G401 (cell line): Measurements from ENCODE around the gene CEACAM19. TPM values are rescaled to one million over a fixed set of nuclear protein-coding genes. Genes with fewer than 3 reads are reported as not detected.
"Not testable (repeated sequence)": the region's sequence is repeated elsewhere in the genome, so short reads cannot be mapped to it uniquely, and the experiment has no call there.

Source experiments
- DNase-seq: peaks from one replicate; pipeline ENCODE4 v3.0.0-alpha.2; 2015; ENCODE audit warnings: low spot score
- in situ Hi-C: cut with HindIII; loops from 2 replicates; pipeline ENCODE4 v1.10.0; 2016; ENCODE audit warnings: low sequenced_read_pairs, mixed read lengths
- total RNA-seq: library from RNA; depleted of rRNA; stranded (reverse); fragments of >200 nt; shearing (Covaris generic); gene quantifications from 2 replicates; pipeline ENCODE4 v1.2.3, GENCODE V29; 2014

Gene CEACAM19
- total RNA-seq, 1 experiment from 2014 or later = 0.78 TPM

DNA sequence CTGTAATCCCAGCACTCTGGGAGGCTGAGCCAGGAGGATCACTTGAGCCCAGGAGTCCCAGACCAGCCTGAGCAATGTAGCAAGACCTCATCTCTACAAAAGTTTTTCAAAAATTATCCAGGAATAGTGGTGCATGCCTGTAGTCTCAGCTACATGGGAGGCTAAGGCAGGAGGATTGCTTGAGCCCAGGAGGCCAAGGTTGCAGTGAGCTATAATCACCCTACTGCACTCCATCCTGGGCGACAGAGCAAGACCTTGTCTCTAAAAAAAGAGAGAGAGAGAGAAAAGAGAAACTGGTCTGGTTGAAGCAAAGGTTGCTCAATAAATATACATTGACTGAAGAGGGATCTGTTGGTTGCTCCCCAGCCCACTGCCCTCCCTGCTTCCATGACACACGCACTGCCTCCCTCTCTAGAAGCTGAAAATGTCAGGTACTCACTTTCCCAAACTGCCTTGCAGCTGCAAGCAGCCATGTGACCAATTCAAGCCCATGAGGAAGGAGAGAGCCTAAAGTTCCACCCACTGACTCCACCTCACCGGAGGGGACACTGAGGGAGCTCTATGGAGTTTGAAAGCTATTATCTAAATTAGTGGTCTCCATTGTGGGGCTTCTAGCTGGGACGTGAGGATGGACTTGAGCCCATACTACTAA, 41.7 kb downstream of the CEACAM19 start:
- in situ Hi-C loops = loop anchor here (25.0 kb wide), 1 partner anchor 124 kb away; the partner anchor contains the start of gene NECTIN2
- DNase-seq = peak; percentile 5

DNA sequence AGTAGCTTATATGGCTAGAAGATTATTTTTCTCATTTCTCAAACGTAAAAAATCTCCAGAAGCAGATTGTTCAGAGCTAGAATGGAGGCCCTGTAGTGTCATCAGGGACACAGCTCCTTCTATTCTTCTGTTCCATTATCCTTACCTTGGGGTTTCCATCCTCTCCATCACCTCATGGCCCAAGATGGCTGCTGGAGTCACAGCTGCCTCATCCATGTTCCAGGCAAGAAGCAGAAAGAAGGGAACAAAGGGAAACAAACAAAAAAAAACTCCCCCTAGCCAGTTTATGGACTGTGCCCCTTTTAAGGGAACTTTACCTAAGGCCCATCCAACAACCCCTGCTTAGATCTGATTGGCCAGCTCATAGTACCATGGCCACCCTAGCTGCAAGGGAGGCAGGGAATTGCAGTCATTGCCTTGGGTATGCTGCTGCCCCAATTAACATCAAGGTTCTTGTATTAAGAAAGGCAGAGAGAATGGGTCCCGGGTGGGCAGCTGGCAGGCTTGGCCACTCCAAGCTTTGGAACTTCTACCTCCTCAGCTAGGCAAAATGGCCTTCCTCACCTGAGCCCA, 43.4 kb downstream of the CEACAM19 start:
- DNase-seq = no peak

DNA sequence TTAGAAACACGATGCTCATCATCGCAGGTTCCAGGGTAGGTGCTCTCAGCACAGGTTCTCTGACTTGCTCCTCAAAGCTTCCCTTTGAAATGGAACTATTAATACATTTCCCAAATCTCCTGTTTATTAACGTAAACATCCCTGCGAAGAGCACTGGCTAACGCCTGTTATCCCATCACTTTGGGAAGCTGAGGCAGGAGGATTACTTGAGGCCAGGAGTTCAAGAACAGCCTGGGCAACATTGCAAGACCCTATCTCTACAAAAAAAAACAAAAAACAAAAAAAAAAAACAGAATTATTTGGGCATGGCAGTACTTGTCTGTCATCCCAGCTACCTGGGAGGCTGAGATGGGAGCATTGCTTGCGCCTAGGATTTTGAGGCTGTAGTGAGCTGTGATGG, 46.3 kb downstream of the CEACAM19 start:
- in situ Hi-C loops = loop anchor here (25.0 kb wide), 1 partner anchor 120 kb away; the partner anchor contains the start of gene NECTIN2
- no peak for DNase-seq

More for the DNA sequence above, 43.4 kb downstream of the CEACAM19 start:
- in situ Hi-C loops = loop anchor here (25.0 kb wide), 1 partner anchor 123 kb away; the partner anchor contains the start of gene NECTIN2

DNA sequence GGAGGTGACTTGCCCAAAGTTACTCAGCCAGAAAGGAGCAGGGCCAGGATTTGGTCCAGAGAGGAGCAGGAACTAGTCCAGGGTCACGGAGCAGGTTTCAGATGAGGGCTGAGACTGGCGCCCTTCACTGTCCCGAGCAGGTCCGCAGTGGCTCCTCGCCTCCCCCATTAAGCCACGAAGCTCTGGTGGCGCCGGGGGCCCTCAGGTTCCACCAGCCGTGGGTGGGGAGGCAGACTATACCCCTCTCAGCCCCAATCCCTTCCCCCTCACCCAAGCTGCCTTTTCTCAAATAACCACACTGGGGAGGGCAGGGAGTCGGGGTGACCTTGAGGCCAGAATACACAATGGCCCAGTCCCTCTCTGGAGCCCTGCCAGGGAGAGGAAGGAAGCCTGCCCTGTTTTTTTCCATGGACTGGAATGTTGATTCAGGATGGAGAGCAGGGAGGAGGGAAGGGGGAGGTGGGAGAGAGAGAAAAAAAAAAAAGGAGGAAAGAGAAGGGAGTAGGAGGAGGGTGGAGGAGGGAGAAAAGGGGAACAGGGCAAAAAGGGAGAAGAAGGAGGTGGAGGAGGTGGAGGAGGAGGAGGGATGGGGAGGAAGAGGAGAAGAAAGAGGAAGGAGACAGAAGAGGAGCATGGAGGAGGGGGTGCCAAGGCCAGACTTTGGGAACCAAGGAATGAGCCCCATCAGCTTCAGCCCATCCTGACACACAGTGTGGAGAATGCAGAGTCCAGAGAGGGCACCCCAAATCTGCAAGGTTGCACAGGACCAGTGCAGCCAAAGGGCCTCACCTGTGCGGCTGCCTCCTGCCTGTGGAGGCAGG, 47.4 kb downstream of the CEACAM19 start:
- in situ Hi-C loops = loop anchor here (25.0 kb wide), 1 partner anchor 119 kb away; the partner anchor contains the start of gene NECTIN2

DNA sequence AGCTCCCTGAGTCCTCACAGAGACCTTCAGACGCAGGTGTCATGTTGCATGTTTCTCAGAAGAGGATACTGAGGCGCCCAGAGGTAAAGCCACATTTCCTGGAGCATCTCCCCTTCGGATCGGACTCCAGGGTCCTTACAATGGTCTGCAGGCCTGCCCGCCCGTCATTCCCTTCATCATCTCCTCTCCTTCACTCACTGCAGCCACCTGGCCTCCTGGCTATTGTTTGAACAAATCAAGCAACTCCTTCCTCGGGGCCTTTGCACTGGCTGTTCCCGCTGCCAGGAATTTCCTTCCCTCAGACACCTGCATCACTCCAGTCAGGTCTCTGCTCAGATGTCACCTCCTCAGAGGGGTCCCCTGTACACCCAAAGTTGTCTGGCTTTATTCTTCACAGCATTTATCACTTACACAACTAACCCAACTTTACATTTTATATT, 48.0 kb downstream of the CEACAM19 start:
- no peak for DNase-seq
- in situ Hi-C loops = loop anchor here (25.0 kb wide), 1 partner anchor 118 kb away; the partner anchor contains the start of gene NECTIN2

More for the DNA sequence above, 47.4 kb downstream of the CEACAM19 start:
- DNase-seq = peak; percentile 35

DNA sequence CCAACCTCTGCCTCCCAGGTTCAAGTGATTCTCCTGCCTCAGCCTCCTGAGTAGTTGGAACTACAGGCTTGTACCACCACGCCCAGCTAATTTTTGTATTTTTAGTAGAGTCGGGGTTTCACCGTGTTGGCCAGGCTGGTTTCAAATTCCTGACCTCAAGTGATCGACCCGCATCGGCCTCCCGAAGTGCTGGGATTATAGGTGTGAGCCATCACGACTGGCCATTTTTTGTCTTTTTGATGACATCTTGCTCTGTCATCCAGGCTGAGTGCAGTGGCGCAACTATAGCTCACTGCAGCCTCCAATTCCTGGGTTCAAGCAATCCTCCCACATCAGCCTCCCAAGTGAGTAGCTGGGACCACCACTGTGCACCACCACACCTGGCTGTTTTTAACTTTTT, 49.1 kb downstream of the CEACAM19 start:
- not testable (repeated sequence) for DNase-seq

DNA sequence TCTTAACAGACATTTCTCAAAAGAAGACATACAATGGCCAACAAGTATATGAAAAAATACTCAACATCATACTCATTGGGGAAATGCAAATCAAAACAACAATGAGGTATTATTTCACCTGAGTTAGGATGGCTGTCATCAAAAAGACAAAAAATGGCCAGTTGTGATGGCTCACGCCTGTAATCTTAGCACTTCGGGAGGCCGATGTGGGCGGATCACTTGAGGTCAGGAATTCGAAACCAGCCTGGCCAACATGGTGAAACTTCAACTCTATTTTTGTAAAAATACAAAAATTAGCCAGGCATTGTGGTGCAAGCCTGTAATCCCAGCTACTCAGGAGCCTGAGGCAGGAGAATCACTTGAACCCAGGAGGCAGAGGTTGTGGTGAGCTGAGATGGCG, 49.7 kb downstream of the CEACAM19 start:
- DNase-seq = no peak
- in situ Hi-C loops = loop anchor here (25.0 kb wide), 1 partner anchor 116 kb away; the partner anchor contains the start of gene NECTIN2

More for the DNA sequence above, 49.1 kb downstream of the CEACAM19 start:
- in situ Hi-C loops = loop anchor here (25.0 kb wide), 1 partner anchor 117 kb away; the partner anchor contains the start of gene NECTIN2

DNA sequence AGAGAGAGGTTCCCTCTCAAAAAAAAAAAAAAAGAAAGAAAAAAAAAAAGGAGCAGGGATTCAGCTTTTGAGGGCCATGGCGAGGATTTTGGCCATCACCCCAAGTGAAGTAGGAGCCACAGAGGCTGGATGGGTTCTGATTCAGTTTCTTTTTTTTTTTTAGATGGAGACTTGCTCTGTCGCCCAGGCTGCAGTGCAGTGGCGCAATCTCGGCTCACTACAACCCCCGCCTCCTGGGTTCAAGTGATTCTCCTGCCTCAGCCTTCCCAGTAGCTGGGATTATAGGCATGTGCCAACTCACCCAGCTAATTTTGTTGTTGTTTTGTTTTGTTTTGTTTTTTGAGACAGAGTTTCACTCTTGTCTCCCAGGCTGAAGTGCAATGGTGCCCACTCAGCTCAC, 50.1 kb downstream of the CEACAM19 start:
- DNase-seq = not testable (repeated sequence)
- in situ Hi-C loops = loop anchor here (25.0 kb wide), 1 partner anchor 116 kb away; the partner anchor contains the start of gene NECTIN2

DNA sequence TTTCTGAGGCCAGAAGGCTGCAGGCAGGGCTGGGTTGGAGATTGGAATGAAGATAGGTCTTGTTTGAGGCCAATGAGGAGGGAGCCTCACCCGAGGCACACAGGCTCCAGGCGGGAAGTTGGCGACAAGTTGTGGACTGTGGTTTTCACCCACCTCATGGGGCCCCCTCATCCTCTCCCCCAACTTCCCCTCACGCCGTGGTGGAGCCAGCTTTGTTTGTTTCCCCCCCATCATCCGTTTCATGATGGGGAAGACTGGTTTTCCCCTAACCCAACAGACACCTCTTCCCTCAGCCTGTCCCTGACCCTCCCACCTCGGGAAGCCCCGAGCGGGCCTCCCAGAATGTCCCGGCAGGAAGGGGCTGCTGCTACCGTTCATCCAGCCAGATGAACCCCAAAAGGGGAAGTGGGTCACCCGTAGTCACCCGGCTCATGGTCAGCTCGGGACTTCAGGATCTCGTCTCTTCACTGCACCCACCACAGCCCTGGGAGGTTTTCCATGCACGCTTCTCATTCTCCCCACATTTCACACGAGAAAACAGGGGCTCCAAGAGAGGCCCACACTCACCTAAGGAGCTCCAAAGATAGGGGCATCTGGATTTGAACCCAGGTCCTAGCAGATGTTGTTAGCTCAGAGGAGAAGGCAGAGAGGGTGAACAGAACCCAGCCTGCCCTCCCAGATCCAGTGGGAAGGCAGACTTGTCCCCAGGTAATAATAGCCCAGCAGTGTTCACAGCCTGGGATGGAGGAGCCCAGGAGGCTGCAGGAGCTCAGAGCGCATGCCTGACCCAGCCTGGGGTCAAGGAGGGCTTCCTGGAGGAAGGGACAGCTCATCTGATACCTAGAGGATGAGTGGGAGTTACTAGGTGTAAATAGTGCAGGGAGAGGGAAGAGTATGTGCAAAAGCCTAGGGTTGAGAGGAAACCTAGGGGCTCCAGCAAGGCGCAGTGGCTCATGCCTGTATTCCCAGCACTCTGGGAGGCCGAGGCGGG, 51.1 kb downstream of the CEACAM19 start:
- in situ Hi-C loops = loop anchor here (25.0 kb wide), 1 partner anchor 115 kb away; the partner anchor contains the start of gene NECTIN2
- no peak for DNase-seq

DNA sequence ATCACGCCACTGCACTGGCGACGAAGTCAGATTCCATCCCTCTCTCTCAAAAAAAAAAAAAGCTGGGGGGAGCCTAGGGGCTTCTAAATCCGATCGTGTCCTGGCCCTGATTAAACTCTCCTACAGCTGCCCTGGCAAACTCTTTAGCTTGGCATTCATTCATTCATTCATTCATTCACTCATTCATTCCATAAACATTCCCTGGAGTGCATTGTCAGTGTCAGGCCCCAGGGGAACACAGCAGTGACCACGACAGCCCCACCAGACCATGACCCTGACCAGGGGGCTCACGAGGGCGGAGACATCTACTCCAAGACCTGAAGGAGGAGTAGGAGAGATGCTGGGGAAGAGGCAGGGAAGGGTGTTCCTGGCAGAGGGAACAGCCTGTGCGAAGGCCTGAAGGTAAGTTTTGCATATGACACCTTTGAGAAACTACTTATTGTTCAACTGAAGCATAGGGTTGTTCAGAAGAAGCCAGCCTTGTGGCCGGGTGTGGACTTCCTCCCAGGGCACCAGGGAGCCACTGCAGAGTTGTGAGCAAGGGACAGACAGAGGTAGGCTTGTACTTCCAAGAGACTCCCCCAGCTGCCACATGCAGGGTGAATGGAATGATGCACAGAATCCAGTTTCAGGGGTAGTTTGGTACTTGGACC, 52.1 kb downstream of the CEACAM19 start:
- no peak for DNase-seq
- in situ Hi-C loops = loop anchor here (25.0 kb wide), 1 partner anchor 114 kb away; the partner anchor contains the start of gene NECTIN2

DNA sequence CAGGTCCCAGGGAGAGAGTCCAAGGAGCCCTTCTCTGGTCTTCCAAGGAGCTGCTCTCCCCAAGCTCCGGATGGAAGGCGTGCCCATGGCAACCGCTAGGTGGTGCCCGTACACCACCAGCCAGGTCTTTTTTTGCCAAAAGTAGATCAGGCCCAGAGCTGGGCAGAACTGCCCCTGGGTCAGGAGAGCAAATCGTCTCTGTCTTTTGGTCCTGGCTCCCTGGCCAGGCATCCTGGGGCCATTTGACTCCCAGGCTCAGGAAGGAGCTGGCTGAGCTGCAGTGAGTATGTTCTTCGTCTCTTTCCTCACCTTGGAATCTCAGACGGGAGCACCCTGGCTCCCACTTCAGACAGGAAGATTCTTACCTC, 52.7 kb downstream of the CEACAM19 start:
- in situ Hi-C loops = loop anchor here (25.0 kb wide), 1 partner anchor 113 kb away; the partner anchor contains the start of gene NECTIN2
- peak; percentile 60 for DNase-seq

DNA sequence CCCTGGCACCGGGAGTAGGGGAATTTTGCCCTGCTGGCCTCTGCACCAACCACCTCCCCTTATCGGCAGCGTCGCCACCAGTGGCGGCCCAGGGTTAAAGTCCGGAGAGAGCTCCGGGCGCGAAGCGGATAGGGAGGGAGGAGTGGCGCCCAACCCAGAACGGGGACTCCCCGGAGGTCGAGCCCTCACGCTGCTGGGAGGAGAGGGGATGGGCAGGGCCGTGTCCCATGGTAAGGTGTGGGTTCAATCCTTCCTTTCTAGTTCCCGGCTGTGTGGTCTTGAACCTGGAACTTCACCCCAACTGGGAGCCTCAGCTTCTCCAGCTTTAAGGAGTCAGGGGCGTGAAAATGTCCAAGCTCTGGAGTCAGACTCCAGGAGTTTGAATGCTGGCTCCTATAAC, 54.0 kb downstream of the CEACAM19 start:
- in situ Hi-C loops = no loop called here
- no peak for DNase-seq

DNA sequence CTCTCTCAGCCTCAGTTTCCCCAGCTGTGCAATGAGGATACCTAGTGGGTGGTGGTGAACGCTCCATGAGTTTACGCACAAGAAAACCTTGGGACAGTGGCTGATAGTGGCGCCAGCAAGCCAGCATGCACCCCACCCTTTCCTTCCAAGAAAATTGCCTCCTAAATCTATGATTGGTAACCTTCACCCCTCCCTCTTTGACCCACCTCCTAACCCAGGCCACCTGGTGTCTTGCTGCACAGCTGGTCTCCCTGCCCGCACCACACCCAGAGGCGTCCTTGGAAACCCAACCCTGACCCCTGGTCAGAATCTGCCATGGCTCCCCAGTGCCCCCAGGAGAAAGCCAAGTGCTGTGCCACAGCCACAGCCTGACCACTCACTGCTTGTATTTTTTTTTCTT, 54.4 kb downstream of the CEACAM19 start:
- in situ Hi-C loops = no loop called here
- no peak for DNase-seq

DNA sequence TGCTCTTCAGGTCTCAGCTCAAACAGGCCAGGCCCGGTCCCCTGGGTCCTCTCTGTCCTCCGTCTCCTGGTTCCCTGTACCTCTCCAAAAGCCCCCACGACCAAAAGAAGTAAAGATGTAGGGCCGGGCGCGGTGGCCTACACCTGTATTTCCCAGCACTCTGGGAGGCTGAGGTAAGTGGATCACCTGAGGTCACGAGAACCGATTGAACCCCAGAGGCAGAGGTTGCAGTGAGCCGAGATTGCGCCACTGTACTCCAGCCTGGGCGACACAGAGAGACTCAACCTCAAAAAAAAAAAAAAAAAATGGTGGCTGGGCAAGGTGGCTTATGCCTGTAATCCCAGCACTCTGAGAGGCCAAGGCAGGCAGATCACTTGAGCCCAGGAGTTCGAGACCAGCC, 55.2 kb downstream of the CEACAM19 start:
- DNase-seq = no peak
- in situ Hi-C loops = no loop called here

DNA sequence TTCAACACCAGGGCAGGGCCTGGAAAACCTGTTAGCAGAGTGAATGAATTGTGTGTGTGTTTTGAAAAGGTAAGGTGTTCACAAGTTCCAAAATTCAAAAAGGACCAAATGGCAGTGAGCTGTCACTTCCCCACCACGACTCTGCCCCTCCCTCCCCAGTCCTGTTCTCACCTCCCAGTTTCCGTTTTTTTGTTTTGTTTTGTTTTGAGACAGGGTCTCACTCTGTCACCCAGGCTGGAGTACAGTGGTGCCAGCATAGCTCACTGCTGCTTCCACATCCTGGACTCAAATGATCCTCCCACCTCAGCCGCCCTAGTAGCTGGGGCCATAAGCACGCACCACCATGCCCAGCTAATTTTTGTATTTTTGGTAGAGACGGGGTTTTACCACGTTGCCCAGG, 56.9 kb downstream of the CEACAM19 start:
- no peak for DNase-seq
- in situ Hi-C loops = no loop called here

DNA sequence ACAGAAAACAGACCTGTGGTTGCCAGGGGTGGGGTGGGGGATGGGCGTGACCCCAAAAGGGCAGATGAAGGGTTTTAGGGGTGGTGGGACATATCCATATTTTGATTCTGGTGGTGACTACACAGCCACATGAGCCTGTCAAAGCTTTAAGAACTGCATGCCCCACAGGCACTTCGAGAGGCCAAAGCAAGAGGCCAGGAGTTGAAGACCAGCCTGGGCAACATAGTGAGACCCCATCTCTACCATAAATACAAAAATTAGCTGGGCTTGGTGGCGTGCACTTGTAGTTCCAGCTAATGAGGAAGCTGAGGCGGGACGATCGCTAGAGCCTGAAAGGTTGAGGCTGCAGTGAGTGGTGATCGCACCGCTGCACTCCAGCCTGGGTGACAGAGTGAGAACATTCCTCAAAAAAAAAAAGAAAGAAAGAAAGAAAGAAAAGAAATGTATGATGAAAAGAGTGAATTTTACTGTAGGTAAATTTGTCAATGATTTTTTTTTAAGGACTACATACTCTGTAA, 58.3 kb downstream of the CEACAM19 start:
- no peak for DNase-seq
- in situ Hi-C loops = no loop called here

DNA sequence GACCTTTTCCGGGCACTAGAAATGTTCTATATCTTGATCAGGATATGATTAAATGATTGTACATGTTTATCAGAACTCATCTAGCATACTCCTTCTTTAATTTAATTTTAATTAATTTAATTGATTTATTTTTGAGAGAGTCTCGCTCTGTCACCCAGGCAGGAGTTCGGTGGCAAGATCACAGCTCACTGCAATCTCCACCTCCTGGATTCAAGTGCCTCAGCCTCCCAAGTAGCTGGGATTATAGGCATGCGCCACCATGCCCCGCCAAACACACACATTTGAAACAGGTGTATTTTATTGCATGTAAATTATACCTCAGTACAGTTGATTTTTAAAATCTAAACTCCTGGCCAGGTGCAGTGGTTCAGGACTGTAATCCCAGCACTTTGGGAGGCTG, 59.8 kb downstream of the CEACAM19 start:
- no peak for DNase-seq

More for the DNA sequence above, 59.8 kb downstream of the CEACAM19 start:
- in situ Hi-C loops = no loop called here
